Iris pigment epithelial cell (primary cell): ENCODE measurements around the gene ITIH6.
A peak's percentile ranks its signal among the peaks of the same experiment; 100 is the strongest.
"Not testable (repeated sequence)": the region's sequence is repeated elsewhere in the genome, so short reads cannot be mapped to it uniquely, and the experiment has no call there.

Experiments
- DNase-seq: peaks from one replicate; pipeline ENCODE4 v3.0.0-alpha.2; 2011; ENCODE audit warnings: low read depth

The ITIH6 gene

DNA sequence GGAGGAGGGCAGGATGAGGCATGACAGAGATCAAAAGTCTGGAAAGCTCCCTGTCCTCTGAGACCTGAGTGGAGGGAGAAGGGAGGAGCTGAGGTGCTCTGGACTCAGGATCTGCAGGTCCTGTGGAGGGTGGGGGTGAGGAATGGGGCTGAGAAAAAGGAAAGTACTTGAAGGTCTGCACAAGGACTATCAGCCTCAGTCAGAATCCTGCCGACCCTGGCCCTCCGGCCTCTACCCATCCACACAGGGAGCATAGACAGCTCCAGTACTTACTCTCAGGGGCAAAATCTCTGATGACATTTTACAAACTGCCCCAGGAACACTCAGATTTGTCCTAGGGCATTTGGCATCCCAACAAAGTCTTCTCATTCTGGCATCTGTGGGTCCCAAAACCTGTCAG lies 991 bp upstream of the ITIH6 start:
- DNase-seq = no peak

DNA sequence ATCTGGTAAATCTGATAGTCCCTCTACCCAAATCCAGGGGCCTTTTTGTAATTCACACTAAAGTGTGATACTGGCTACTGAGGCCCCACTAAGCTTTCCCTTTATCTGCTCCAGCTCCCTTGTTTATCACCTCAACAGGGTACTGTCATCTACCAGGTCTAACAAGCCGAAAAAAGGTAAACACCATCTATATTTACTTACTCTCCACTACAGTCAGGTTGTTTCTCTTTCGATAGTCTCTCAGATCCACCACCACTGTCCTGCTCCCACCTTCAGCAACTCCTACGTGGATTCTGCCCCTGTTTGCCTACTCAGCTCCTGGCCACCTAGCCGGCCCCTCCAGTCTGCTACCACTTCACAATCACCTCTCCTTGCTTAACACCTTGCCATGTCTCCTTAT lies 3.3 kb downstream of the ITIH6 start:
- DNase-seq = no peak

DNA sequence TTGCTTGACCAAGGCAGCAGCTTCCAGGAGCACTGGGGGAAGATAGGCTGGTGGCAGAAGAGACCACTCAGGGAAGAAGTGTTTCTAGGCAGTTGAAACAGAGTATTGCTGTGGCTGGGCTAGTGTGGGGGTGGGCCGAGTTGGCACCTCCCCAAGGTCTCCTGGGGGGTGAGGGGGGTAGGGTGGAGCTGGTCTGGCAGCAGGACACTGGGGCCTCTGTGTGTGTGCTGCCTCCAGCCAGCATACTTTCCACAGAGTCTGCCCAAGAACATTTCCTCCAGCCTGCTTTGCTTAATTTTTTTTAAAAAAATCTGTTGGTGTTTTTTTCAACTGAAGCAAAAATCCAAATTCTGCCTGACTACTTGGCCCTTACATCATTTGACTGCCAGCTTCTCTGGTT lies 4.0 kb downstream of the ITIH6 start:
- DNase-seq = no peak

DNA sequence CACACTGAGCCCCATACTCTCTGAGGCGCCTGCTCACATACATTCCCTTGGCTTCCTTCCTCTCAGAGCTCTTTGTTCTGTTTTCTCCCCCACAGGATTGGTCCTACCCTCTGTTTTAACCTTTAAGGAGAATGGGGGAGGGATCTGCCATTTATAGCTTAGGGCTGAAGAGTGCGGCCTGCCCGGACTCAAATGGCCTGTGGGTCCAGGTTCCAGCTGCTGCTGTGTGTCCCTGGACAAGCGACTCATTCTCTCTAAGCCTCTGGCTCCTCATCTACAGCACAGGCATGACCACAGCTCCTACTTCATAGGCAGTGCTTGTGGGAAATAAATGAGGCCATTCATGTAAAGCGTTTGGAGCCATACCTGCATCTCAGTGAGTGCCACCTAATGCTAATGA lies 8.7 kb downstream of the ITIH6 start:
- not testable (repeated sequence) for DNase-seq

DNA sequence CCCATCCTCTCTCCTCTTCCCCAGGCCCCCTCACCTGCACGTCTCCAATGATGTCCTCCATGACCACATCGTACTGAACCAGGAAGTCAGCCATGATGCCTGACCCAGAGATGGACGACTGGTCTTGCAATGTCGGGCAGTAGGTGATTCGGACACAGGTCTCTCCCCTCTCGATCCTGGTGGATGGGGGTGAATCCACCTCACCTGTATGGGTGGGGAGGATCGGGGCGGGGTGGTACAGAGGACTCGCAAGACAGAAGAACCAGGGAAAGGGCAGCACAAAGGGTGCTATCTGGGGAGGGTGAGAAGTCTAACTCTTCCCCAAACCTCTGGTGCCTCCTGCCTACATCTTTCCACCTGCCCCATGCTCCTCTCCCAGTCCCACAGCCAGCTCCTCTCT lies 9.6 kb downstream of the ITIH6 start:
- DNase-seq = no peak

DNA sequence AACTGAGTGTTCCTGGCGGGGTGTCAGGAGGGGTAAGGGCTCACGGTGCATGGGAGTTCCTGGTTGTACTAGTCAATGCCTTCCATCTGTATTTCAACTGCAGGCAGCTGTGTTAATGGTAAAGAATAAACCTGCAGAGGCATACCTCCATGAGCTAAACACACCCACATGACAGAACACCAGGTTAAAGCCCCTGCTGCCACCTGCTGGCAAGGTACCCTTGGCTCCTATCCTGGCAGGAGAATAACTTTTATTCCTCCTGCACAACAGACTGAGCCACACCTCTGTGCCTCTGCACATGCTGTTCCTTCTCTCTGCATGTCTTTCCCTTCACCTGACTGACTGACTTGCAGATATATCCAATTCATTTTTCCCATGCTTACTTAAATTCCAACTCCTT lies 11.1 kb downstream of the ITIH6 start:
- no peak for DNase-seq

DNA sequence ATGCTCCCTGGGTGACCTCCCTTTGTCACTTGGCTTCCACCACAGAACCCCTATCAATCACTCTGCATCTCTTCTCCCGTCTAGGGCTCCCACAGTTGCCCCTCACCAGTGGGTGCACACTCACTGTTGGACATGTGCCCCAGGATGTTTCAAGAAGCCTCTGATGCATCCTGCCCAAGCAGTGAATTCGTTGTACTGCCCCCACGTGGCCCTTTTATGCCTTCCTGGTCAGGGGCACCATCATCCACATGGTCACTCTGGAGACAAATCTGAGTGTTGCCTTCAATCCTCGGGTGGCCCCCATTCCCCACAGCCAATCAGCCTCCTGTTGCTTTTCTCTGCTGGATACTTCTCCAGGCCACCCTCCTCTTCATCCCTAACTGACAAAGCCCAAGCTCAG lies 12.2 kb downstream of the ITIH6 start:
- DNase-seq = peak; percentile 11

DNA sequence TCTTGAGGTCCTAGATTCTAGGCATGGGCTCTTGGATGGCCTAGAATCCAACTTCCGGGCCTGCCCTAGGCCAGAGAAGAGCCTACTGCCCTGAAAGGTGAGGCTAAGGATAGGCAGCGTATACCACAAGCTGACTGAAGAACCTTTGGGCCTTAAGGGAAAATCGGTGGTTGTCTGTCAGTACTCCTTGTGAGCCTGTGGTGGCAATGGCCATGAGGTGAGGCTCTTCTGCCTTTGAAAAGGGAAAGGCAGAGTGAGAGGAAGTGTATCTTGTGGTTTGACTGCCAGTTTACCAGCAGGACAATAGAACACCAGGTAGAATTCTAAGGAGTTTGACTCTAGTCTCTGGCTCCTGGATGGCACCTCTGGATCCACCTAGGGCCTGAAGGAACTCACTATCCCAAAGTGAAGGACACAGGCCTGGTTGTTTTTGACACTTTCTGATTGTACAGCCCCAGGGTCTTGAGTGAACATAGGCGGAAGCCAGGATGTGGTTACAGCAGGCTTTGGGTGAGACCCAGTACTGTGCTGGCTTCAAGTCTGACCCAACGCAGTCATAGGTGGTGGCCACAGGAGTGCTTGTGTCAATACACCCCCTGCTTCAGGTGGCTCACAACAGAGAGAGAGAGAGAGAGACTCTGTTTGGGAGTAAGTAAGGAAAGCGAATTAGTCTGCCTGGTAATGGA lies 20.9 kb downstream of the ITIH6 start:
- DNase-seq = no peak

DNA sequence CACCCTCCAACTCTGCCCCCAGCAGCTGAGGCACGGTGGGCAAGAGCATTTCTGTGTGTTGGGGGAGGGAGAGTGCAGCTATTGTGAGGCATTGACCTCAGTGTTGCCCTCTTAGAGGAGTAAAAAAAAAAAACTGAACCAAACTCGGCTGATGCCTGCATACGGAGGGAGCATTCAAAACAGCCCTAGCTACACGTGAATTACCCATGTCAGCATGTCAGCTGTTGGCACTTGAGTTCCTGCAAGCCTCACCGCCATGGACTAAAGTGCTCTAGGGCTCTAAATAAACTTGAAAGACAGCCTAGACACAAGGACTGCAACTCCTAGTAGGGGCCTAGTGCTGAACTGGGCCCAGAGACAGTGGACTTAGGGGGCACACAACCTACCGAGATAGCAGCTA lies 22.0 kb downstream of the ITIH6 start:
- no peak for DNase-seq

DNA sequence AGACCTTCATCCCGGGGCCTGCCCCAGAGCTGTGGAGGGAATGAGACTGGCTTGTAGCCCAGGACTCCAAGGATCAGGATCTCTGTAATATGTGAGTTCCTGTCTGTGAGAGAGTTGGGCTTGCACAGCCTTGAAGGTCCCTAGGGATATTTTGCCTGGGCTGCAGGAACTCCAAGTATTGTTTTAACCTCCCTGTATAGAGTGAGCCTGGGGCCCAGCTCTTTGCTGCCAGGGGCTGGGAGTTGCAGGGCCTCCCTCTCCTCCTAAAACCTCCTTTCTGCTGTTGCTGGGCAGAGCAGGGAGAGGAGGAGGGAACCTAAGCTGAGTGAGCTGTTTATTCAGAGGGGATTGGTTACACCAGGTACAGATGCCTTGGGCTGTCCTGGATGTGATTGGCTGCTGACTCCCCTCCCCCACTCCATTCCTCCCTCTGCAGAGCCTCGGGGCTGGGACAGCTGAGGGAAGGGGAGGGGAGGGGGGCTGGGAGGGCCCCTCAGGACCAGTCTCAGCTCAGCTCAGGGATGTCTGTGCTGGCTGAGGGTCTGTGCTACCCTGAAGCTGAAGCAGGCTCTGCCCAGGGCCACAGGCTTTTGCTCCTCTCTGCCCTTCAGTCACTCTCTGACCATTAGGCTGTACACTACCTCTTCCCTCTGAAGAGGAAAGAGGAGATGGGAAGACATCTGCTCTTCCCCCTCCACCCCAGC lies 23.5 kb downstream of the ITIH6 start:
- not testable (repeated sequence) for DNase-seq

DNA sequence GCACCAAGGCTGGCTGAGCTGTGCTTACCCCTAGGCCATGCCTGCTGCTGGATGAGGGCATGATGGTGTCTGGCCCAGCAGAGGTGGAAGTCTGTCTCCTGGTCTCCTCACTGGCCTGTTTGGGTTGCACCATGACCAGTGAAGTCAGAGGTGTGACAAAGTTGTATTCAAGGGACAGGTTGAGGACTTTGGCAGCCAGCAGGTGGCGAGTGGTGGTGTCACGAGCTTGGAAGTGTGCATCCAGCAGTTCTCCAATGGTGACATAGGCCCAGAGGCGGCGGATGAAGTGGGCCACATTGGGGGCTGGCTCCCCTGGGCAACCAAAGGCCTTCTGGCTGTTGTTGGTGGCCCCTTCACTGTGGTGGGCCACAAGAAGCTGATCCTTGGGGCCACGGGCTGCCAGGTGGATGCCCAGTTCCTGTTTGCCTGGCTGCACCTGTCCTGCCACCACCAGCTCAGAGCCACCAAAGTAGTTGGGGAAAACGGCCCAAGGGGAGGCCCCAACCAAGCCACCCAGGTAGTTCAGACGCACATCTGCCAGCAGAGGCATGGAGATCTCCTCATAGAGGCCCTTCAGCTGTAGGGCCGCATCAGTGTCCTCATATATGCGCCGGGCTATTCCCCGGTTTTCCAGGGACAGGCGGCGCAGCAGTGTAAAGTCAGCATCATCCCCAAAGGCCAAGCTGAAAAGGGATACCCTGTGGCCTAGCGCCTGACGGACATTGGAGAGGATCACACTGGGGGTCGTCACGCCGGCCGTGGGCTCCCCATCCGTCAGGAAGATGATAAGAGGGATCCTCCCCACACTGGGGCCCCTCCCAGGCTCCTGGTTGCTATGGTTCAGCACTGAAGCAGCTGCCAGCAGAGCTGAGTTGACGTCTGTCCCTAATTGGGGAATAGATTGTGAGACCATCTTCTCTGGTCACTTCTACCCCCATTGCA lies 39.7 kb downstream of the ITIH6 start:
- DNase-seq = no peak

DNA sequence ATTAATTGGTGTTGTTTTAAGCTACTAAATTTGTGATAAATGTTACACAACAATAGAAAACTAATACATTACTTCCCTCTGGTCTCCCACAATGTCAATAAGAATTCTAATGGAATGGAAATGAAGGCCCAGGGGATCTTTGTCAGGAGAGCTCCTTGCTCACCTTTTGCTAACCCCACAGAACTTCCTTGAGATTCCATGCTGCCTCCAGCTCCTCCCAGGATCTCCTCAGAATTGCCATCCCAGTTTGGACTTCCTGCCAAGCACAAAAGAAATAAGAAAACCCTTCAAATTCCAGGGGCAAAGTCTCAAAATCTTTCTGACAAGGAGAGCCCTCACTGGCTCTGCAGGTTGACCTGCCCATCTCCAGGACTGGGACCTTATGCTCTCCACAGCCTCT lies 43.2 kb downstream of the ITIH6 start:
- DNase-seq = no peak

DNA sequence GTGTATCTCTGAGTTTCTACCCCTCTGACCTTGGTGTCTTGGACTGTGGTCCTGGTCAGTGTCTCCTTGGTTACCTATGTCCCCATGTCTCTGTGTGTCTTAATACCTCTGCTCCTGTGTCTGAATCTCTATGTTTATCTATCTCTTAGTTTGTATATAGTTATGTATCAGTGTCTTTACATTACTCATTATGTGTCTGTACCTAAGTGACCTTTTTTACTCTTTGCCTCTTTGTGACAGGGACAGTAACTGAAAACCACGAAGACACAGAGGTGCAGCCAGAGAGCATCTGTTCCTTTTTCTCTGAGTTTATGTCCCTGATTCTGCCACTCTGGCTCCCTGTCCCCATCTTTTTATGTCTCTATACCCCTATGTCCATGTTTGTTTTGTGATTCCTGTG lies 49.4 kb downstream of the ITIH6 start:
- no peak for DNase-seq

DNA sequence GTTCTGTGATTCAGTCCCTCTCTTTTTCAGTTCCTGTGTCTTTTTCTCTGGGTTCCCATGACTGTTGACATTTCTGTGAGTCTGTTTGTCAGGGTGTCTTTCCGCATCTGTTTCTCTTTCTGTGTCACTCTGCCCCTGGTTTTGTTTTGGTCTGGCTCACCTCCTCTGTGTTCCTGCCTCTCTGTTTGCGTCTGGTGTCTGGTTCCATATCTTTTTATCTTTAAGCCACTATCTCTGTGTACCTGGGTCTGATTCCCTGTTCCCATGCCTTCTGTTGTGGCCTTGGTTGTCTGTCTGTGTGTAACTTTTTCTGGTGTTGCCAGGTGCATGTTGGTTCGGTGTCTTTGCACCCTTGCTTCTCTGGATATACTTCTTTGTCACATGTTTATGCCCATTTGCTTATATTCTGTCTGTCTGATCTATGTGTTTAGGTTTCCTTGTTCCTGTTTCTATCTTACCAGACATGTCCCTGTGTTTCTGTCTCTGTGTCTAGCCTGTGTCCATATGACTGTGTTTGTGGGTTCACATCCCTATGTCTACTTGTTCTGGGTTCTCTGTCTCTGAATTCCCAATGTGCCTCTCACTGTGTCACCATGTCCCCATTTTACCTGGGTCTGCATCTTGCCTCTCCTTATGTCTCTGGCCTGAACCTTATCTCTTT lies 50.2 kb downstream of the ITIH6 start:
- no peak for DNase-seq

DNA sequence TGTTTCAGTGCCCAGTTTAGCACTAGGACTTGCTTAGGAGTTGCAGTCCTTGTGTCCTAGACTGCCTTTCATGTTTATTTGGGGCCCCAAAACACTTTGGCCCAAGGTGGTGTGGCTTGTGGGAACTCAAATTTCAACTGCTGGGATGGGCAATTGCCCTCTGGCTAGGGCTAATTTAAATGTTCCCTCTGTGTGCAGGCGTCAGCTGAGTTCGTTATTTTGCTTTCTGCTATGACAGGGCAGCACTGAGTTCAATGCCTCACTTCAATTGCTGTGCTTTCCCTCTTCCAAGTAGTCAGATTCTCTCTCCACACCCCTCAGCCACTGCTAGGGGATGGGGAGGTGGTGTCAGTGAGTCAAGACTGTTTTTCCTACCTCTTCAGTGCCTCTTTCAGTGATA lies 51.1 kb downstream of the ITIH6 start:
- DNase-seq = no peak

DNA sequence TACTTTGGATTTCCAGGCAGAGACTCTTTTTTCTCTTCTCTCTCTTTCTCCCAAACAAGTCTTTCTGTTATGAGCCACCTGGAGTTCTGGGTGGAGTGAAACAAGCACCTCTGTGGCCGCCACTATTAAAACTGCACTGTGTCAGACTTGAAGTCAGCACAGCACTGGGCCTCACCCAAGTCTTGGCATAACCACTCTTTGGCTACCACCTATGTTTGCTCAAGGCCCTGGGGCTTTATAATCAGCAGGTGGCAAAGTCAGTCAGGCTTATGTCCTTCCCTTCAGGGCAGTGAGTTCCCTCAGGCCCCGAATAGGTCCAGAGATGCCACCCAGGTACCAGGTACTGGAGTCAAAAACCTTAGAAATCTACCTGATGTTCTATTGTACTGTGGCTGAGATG lies 52.4 kb downstream of the ITIH6 start:
- DNase-seq = no peak

DNA sequence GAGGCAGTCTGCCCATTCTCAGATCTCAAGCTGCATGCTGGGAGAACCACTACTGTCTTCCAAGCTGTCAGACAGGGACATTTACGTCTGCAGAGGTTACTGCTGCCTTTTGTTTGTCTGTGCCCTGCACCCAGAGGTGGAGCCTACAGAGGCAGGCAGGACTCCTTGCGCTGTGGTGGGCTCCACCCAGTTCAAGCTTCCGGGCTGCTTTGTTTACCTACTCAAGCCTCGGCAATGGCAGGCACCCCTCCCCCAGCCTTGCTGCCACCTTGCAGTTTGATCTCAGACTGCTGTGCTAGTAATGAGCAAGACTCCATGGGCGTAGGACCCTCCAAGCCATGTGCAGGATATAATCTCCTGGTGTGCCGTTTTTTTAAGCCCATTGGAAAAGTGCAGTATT lies 59.5 kb downstream of the ITIH6 start:
- DNase-seq = not testable (repeated sequence)

DNA sequence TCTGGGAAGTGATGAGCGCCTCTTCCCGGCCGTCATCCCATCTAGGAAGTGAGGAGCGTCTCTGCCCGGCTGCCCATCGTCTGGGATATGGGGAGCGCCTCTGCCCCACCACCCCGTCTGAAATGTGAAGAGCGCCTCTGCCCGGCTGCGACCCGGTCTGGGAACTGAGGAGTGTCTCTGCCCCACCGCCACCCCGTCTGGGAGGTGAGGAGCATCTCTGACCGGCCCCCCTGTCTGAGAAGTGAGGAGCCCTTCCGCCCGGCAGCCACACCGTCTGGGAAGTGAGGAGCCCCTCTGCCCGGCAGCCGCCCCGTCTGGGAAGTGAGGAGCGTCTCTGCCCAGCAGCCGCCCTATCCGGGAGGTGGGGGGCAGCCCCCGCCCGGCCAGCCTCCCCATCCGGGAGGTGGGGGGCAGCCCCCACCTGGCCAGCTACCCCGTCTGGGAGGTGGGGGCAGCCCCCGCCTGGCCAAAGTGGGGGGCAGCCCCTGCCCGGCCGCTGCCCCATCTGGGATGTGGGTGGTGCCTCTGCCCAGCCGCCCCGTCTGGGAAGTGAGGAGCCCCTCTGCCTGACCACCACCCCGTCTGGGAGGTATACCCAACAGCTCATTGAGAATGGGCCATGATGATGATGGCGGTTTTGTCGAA lies 61.6 kb downstream of the ITIH6 start:
- not testable (repeated sequence) for DNase-seq

DNA sequence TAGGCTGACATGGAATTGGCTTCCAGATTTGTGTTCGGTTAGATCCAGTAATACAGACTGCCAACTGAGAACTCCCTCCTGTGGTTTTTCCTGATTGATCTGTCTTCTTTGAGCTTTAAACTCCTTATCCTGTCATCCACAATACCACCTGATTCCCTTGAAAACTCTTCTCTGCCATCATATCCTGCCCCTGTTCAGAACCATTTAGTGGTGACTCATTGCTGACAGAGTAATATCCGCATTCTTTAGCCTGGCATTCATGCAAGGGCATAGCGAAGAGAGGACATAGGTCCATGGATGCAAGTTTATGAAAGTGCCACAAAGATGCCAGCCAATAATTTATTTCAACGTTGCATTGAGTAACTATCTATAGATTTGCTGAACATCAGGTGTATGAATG lies 76.6 kb downstream of the ITIH6 start:
- no peak for DNase-seq

DNA sequence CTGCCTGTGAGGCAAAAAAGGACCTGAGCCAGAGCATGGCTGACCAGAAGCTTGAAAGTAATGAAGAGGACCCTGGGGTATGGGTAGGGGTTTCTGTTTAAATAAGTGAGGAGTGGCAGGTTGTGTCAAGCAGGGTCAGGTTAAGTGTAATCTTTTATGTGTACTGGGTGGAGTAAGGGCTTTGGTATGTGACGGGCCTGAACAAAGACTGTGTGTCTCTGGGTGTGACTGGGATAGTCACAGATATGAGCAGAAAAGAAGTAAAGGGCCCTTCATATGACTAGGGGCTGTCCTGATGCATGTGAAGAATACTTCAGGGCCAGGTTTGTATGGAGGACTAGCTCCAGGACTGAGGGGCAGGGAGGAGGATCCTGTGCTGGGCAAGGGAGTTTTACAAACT lies 82.4 kb downstream of the ITIH6 start:
- DNase-seq = no peak

DNA sequence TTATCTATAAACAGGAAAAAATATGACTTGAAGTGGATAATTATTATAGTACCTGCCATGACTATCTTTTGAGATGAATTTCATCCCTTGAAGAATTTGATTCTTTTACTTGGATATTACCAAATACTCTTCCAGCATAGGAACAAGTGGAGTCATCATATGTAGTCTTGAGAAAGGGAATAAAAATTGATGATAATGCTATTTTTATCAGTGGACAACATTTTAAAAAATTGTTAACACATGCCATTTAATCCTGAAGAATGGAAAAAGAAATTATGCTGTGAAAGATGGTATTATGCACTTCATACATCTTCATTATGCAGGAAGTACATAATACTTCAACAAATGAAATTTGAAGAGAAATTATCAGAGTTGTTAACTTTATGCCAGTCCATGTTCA lies 83.6 kb downstream of the ITIH6 start:
- no peak for DNase-seq

DNA sequence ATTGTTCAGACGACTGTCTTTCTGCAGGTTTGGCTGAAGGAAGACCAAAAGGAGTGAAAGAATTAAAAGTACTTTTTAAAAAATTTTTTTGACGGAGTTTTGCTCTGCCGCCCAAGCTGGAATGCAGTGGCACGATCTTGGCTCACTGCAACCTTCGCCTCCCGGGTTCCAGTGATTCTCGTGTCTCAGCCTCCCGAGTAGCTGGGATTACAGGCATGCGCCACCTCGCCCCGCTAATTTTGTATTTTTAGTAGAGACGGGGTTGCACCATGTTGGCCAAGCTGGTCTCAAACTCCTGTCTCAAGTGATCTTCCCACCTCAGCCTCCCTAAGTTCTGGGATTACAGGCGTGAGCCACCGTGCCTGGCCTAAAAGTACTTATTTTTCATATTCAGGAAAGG lies 86.3 kb downstream of the ITIH6 start:
- no peak for DNase-seq
